Panc1 (cell line): ENCODE data around the gene PSMB7.

Source experiments
- CTCF ChIP-seq: fragments of 450-650 bp; IDR thresholded peaks from 2 replicates; pipeline ENCODE4 v1.5.1; 2017; ENCODE audit warnings: mild to moderate bottlenecking
- POLR2AphosphoS5 ChIP-seq: IDR thresholded peaks from 2 replicates; pipeline ENCODE4 v1.6.1; 2012; ENCODE audit warnings: mild to moderate bottlenecking, low read depth, low read length, moderate library complexity
- SIN3A ChIP-seq: IDR thresholded peaks from 2 replicates; pipeline ENCODE4 v1.6.1; 2012; ENCODE audit warnings: low read depth, mild to moderate bottlenecking, low read length, moderate library complexity, borderline replicate concordance; ENCODE audit not compliant: insufficient read depth

GRCh38 chr9:124398191-124398935, 16.9 kb downstream of the PSMB7 start:
- no peak for TF ChIP-seq CTCF
- no peak for TF ChIP-seq POLR2AphosphoS5
- no peak for TF ChIP-seq SIN3A
